HG02885 (cell line): ENCODE results near the gene LKAAEAR1.

Source experiments
- ATAC-seq: cut with Tn5 transposase; IDR thresholded peaks from one replicate; pipeline ENCODE4 v1.9.1; 2021; ENCODE audit warnings: mild to moderate bottlenecking; ENCODE audit not compliant: unreplicated experiment, poor library complexity

The LKAAEAR1 gene

DNA sequence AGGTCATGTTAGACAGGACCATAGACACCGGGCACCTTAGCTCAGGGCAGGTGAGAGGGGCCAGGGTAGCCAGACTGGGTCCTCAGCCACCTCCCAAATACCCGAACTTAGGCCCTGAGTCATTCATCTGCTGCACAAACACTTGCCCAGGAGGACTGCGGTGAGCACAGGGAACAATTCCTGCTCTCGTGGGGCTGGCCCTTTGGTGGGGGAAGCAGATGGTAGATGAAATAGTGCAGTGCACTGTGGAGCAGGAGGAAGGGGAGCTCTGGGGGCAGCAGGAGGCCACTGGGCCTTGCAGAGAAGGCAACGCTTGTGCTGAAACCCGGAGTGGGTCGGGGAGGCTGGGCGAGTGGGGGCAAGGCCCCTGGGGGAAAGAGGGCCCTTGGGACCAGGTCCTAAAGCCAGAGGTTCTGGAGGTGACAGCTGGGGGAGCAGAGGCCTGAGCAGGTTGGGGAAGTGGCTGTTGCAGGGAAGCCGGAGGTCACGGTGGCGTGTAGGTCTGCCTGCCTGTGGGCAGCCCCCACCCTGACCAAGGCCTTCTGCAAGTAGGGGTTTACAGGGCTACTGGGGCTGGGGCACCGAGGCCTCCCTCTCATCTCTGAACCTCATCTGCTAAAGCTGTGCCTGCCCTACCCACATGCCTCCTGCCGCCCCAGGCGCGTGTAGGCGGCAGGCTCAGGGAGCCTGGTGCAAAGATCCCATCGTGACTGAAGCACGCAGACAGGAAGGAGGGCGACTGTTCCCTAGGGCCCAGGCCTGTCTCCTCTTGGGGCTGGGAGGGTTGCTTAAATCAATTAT lies 27.8 kb upstream of the LKAAEAR1 start:
- no peak for ATAC-seq

DNA sequence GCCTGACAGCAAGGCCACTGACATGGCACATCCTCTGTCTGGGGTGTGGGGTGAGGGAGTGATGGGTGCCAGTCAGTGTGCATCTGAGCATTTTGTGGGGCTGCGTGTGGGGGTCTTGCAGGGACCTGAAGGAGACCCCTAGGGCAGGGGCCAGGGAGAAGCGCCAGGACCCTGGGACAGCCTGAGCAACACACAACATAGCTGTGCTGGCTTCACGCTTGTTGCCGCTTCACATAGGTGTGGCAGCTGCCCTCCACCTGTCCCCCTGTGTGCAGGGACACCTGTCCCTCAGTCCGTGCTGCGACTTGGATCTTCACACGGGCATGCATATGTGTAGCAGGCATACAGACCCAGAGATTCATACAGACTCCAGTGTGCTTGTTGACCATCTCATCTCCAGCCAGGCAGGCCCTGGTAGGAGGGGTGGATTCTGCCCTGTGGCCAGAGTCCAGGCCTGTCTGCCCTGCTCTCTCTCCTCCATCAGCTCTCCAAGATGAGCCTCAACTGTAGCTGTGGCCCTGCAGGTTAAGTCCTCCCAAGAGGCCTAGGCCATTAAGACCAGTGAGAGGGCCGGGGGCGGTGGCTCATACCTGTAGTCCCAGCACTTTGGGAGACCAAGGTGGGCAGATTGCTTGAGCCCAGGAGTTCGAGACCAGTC lies 26.3 kb upstream of the LKAAEAR1 start:
- no peak for ATAC-seq

DNA sequence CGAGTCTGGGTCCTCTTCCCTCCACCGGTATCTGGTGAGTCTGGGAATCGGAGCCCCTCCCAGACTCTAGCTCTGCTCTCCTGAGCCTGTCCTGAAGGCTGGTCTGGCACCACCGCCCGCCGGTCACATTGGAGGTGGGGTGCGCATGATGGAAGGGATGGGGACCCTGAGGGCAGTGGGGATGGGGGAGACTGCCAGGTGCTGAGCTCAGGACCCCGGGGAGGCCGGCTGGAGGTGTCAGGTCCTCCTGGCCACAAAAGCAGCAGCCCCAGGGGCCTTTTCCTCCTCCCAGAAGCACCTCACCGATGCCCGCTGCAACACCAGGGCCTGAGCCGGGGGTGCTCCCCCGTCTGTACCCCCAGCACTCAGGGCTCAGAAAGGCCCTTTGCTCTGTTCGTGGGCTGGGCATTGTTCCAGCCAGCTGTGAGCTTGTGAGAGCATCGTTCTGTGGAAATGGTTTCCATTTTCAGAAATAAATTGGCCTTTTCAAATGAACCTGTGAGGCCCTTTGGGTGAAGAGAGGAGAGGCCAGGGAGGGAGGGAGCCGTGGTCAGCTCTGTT lies 25.7 kb upstream of the LKAAEAR1 start:
- ATAC-seq: no peak

DNA sequence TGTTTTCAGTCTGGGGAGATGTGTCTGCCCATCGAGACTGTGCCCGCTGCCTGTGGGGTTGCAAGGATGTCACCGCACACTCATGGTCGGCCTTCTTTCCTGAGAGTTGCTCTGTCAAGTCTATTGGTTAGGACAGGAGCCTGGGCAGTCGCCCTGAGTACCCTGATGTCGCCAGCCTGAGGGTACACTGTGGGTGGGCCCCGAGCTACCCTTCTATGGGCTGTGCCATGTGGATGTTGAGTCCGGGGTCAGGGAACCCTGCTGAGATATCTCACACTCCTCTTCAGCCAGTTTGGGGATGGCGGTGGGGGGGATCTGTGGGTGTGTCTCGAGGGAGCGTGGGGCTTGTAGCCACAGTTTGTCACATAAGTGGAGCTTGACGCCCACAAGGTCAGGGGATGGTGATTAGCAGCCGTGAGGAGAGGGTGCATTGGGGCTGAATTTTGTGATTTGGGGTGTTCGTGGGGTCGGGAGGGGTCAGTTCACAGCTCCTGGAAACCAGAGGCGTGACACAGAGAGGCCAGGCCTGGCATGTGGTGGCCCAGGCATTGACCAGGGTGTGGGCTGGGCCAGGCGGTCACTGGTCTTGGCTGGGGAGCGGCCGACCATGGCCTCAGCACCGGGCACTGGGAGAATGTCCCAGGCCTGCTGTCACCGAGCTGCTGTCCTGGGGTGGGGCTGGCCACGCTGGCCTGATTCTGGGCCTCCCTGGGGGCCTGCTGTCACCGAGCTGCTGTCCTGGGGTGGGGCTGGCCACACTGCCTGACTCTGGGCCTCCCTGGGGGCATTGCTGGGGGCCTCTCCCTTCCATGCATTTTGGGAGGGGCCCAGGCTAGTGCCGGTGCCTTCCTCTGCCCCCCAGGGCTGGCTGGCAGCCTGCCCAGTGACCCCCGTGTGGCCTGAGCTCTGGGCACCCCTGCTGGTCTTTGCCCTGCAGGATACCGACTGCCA lies 24.8 kb upstream of the LKAAEAR1 start:
- no peak for ATAC-seq

DNA sequence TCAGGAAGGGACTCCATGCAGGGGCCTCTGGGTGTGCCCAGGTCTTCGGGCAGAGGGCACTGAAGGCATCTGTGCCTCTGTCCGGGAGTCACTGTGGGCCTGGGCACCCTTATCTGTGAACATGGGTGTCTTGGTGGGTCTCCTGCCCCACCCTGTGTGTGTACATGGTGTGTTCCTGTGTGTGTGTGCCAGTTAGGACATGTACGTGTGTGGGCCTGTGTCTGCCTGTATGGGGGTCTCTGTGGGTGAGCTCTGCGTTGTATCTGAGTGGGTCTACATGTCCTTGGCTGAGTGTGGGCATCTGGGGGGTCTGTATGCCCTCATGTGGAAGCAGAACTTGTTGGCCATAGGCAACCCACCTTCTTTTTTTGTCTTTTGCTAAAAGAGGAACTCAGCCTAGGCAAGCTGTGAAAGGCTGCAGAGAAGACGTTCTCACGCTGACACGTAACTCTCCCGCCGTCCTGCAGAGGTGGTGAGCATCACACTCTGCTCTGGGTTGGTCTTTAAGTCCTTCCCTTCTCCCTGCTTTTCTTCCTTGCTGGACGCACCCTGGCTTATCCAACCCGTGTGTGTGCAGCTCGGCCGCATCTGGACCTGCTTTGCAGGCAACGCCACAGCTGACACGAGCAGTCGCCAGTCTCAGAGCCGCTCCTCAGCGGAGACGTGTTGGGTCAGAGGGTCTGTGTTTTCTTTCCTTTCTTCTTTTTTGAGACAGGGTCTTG lies 23.7 kb upstream of the LKAAEAR1 start:
- ATAC-seq: no peak

DNA sequence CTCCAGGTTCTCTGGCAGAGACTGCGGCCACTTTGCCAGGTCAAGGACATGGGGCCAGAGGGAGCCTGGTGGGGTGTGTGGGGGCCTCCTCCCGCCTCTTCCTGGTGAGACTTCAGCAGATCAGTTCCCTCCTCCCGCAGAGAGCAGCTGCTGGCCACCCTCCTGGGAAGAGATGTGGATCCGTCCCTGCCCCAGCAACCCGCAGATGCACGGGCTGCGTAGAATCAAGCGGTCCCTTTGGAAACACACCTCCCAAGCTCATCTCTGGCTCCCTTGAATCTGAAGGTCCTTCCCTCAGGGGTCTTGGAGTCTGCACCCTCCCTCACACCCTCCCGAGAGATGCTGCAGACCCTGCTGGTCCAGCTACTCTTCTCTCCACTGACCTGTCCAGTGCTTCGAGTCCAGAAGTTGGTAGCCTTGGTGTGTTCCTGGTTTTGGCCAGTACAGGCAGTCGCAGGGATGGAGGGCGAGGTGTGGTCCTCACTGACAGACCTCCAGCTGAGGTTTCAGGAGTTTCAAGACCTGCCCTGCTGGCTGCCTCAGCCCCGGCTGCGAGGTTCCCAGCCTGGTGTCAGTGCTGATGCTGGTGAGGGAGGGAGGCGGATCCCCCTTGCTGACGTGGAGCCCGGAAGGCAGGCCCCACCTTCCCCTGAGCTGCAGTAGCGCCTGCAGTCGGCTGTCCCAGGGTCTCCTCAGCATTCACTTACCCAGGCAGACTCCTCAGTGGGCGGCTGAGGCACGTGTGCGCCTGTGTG lies 23.0 kb upstream of the LKAAEAR1 start, which contains the start of gene NPBWR2:
Gene NPBWR2 (minus strand): TSS at position 585 of the 755 bp plus-strand sequence. CDS start 734 bp downstream, outside the sequence.
- no peak for ATAC-seq

DNA sequence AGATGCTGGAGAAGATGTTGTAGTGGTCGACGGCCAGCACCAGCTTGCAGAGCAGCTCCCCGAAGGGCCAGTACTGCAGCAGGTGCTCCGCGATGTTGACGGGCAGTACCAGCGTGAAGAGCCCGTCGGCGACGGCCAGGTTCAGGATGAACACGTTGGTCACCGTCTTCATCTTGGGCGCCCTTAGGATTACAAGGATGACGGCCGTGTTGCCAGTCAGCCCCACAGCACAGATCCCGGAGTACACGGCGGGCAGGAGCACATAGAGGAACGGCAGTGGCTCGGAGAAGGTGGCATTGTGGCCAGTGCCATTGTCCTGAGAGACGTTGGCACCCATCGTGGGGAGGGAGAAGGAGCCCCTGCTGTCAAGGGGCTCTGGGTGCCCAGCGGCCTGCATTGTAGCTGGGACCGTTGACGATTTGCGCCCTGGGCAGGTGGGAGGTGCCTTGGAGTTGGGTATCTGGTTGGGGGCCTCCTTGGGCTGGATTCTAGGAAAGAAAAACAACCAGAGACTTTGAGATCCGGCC lies 22.3 kb upstream of the LKAAEAR1 start:
- ATAC-seq: no peak

DNA sequence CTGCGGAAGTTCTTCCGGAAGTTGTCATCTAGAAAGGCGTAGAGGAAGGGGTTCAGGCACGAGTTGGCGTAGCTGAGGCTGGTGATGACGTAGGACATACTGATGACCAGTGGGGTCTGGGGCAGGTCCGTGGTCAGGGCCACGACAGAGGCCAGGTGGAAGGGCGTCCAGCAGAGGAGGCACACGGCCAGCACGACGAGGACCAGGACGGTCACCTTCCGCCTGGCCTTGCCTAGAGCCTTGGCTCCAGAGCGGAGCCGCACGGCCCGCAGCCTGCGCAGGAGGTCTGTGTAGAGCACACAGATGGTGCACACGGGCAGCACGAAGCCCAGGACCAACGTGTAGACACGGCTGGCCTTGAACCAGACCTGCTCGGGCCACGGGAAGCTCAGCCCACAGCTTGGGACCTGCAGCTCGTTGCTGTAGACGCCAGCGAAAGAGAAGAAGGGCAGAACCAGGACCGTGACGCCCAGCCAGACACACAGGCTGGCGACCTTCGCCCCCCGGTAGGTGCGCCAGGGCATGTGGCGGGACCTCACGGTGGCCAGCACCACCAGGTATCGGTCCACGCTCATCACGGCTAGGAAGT lies 21.7 kb upstream of the LKAAEAR1 start:
- no peak for ATAC-seq

DNA sequence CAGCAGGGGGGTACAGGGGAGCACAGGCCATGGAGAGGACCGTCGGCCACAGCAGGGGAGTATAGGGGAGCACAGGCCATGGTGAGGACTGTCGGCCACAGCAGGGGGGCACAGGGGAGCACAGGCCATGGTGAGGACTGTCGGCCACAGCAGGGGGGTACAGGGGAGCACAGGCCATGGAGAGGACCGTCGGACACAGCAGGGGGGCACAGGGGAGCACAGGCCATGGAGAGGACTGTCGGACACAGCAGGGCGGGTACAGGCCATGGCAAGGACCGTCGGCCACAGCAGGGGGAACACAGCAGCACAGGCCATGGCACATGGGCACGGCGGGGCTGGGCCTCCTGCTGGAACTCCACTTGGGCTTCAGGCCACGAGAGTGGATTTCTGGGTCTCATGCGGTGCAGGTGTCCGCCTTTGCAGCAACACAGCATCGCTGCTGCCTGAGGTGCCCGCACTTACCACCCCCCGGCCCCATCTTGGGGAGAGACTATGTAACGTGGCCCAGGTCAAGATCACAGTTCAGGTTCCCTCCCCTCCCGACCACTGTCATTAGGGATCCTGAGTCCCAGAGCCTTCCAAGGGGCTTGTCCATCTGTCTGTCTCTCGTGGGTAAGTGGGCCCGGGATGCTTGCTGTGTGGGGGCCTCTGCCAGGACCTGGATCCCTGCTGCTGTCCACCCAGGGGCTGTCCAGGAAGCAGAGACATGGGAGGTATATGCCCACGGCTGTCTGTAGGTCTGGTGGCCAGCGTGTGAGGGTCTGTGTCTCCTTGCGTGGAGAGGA lies 20.7 kb upstream of the LKAAEAR1 start:
- ATAC-seq: no peak

DNA sequence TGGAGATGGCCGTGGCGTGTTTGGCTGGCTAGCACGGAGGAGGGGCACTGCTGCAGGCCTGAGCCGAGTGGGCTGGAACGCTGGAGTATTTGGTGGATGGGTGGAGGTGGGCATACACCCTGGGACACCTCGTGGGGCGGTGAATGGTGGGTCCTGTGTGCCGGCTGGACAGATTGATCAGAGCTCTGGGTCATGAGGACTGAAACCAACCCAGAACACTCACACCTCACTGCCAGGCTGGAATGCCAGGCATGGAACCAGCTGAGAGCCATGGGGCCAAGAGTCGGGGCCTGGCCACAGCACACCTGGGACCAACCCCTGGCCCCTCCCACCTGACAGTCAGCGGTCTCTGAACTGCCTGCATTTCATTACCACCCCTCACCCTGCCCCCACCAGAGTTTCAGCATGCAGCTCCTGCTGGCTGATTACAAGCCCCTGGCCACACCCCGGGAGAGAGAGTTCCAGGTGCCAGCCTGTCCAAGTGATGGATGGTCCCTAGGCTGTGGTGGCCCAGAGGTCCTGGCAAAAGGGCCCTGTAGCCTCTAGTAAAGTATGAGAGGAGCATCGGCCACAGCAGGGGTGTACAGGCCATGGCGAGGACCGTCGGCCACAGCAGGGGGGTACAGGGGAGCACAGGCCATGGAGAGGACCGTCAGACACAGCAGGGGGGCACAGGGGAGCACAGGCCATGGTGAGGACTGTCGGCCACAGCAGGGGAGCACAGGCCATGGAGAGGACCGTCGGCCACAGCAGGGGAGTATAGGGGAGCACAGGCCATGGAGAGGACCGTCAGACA lies 19.9 kb upstream of the LKAAEAR1 start:
- ATAC-seq: no peak

DNA sequence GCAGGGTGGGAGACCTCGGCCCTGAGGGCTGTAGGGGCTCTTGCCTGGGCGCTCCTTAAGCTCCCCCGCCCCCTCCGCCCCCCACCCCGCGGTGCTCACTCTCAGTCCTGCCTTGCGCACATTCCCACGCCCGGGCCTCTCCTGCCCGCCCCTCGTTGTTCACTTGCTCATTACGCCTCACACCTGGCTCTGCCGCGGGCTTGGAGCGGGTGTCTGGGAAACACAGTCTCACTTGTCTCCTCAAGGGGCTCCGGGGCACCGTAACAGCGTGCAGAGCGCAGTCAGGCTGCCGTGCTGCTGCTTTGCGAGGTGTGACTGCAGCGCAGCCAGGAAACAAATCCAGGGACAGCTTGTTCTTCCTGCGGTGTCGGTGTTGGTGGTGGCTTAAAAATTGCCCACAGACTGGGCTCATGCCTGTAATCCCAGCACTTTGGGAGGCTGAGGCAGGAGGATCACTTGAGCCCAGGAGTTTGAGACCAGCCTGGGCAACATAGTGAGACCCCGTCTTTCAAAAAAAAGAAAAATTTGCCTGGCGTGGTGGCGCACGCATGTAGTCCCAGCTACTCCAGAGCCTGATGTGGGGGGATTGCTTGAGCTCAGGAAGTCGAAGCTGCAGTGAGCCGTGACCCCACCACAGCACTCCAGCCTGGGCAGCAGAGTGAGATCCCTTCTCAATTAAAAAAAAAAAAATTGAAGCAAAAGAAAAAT lies 18.6 kb upstream of the LKAAEAR1 start:
- no peak for ATAC-seq

DNA sequence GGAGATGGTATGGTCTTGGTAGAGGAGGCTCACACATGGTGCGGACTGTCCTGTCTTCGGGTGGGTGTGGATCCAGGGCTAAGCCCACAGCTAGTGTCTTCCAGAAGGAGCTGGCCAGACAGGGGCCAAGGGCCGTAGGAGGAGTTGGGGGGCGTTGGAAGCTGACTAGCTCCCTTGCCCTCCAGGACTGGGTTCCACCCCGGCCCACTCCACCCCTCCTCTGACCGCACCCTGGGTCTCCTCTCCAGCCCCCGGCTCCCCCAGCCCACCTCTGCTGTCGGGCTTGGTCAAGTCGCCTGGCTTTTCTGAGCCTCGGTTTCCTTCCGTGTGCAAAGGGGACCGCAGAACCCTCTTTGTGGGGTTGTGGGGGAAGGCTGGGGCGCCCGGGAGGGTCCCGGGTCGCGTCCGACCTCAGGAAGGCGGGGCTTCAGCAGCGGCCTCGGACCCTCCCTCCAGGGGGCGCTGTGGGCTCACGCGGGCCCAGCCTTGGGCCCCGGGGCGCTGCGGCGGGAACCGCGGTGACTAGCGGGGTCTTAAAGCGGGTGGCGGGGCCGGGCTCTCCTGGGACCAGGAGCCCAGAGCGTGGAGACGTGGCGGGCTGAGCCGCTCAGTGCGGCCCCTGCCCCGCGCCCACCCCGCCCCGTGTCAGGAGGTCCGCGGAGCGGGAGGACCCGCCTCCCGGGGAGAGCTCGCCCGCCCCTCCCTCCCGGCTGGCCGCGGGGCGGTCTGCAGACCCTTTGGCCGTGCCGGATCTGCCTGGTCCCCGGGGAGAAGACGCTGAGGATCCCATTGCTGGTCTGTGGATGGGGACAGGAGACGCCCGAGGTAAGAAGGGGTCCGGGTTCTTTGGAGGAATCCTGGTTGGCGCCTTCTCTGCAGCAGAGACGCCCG lies 17.8 kb upstream of the LKAAEAR1 start:
- ATAC-seq: no peak

DNA sequence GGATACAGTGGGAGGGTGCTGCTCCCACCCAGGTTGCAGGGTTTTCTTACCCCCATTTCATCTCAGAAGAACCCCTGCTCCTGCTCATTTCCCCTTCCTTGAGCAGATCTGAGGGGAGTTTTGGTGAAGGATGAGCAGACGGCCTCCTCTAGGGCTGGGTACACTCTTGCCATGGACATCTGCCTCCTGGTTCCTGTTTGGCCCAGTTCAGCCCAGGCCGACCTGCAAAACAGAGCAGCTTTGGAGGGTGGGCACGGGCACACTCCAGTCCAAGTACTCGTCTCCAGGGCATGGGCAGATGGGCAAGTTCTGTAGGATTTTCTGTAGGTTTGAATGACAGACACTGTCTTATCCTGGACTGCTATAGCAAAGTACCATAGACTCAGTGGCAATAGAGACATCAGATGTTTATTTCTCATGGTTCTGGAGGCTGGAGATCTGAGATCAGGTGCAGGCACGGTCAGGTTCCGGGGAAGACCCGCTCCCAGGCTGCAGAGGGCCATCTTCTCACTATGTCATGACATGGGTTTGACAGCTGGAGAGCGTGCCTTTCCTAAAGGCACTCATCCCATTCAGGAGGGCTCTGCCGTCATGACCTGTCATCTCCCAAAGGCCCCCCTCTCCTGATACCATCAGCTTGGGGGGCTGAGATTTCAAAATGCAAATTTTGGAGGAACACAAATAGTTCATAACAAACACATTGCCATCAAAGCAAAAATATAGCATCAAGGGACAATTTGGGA lies 16.9 kb upstream of the LKAAEAR1 start:
- no peak for ATAC-seq

DNA sequence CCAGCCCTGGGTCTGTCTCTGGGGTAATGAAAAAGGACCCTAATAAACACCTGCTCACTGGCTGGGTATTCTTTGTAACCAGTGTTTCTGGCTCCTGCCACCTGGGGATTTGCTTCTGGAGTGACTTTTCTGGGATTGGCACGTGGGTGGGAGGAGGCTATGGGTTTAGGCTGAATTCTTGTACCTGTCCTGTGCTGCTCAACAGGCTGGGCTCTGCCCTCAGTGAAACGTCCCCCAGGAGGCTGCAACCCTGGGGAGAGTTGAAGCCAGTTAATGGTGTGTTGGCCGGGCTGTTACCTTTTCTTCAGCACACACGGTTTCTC lies 16.3 kb upstream of the LKAAEAR1 start:
- no peak for ATAC-seq
